B cell (primary cell): ENCODE data around the gene DPP9. TPM values are rescaled to one million over a fixed set of nuclear protein-coding genes. Genes with fewer than 3 reads are reported as not detected.
"Not testable (repeated sequence)": the region's sequence is repeated elsewhere in the genome, so short reads cannot be mapped to it uniquely, and the experiment has no call there.

Experiments
- ATAC-seq: fragments of 200-7000 bp; cut with Tn5 transposase; one replicate; pipeline ENCODE4 v1.10.0; 2021; ENCODE audit warnings: low read depth, mild to moderate bottlenecking, moderate number of reproducible peaks, moderate library complexity
- CTCF ChIA-PET: fragments of 350-600 bp; sonication (Branson Sonifier 250); formaldehyde crosslinking; loops from one replicate; lab custom pipeline; 2021; ENCODE audit warnings: antibody characterized with exemption, inconsistent platforms; lab: Charles Lee
- POLR2A ChIA-PET: fragments of 350-600 bp; sonication (Branson Sonifier 250); formaldehyde crosslinking; loops from one replicate; lab custom pipeline; 2021; ENCODE audit warnings: antibody characterized with exemption; lab: Charles Lee
- DNase-seq: peaks from one replicate; pipeline ENCODE4 v3.0.0; 2013
- H2AFZ ChIP-seq: 2 replicates; pipeline ENCODE4 v1.6.1; 2012; ENCODE audit warnings: mild to moderate bottlenecking, low read depth, low read length; ENCODE audit not compliant: insufficient read depth, poor library complexity, severe bottlenecking
- H3K27ac ChIP-seq, 2 donors: 1 replicate in 1 of 2; 2 replicates in 1 of 2; pipeline ENCODE4 v1.5.1; 2012 to 2013; ENCODE audit warnings: low read length in 2 of 2, mild to moderate bottlenecking in 2 of 2, moderate library complexity in 1 of 2
- H3K27me3 ChIP-seq, 4 experiments: fragments of 200-600 bp in 1 of 4; sonication (generic) in 1 of 4; replicated peaks in 1 of 4; 1 replicate in 2 of 4; 2 replicates in 2 of 4; pipeline versions ENCODE4 v1.6.1 to v1.7.0; 2013 to 2016; ENCODE audit warnings: low read length in 3 of 4, mild to moderate bottlenecking in 2 of 4, mixed read lengths in 1 of 4, moderate library complexity in 1 of 4; ENCODE audit not compliant: insufficient read depth in 4 of 4, control insufficient read depth in 3 of 4; ENCODE audit errors: control extremely low read depth in 1 of 4
- H3K36me3 ChIP-seq, 2 experiments: replicated peaks in 1 of 2; 1 replicate in 1 of 2; 2 replicates in 1 of 2; pipeline versions ENCODE4 v1.6.1 to v1.7.1; 2013; ENCODE audit warnings: low read length in 1 of 2; ENCODE audit not compliant: insufficient read depth in 2 of 2, control insufficient read depth in 1 of 2; ENCODE audit errors: control extremely low read depth in 1 of 2, extremely low read depth in 1 of 2
- H3K4me1 ChIP-seq, 2 donors: fragments of 200-600 bp in 1 of 2; sonication (generic) in 1 of 2; 1 replicate in 1 of 2; 2 replicates in 1 of 2; pipeline versions ENCODE4 v1.5.1 to v1.6.1; 2013 to 2017; ENCODE audit warnings: low read length in 2 of 2; ENCODE audit not compliant: control insufficient read depth in 2 of 2, insufficient read depth in 2 of 2
- H3K4me2 ChIP-seq: replicated peaks from 2 replicates; pipeline ENCODE3; 2012; ENCODE audit warnings: mild to moderate bottlenecking, low read depth, low read length; ENCODE audit not compliant: poor library complexity, severe bottlenecking
- H3K4me3 ChIP-seq, 5 experiments: fragments of 200-600 bp in 1 of 5; sonication (generic) in 1 of 5; 1 replicate in 3 of 5; 2 replicates in 2 of 5; pipeline versions ENCODE4 v1.5.1 to v1.7.0; 2011 to 2016; ENCODE audit warnings: low read length in 4 of 5, mild to moderate bottlenecking in 4 of 5, low read depth in 2 of 5, control low read depth in 1 of 5, moderate library complexity in 1 of 5; ENCODE audit not compliant: insufficient read depth in 1 of 5; ENCODE audit errors: control extremely low read depth in 1 of 5, extremely low read depth in 1 of 5
- H3K79me2 ChIP-seq: fragments of 200-600 bp; sonication (generic); one replicate; pipeline ENCODE4 v1.6.0; 2016; ENCODE audit warnings: low read length; ENCODE audit not compliant: control insufficient read depth, insufficient read depth
- H3K9ac ChIP-seq: fragments of 200-600 bp; sonication (generic); 2 replicates; pipeline ENCODE4 v1.6.1; 2017; ENCODE audit warnings: mild to moderate bottlenecking, low read length, moderate library complexity
- H3K9me3 ChIP-seq, 3 donors: one replicate each; pipeline versions ENCODE4 v1.6.1 to v1.7.1; 2013; ENCODE audit warnings: low read length in 2 of 3; ENCODE audit not compliant: control insufficient read depth in 2 of 3, insufficient read depth in 1 of 3; ENCODE audit errors: control extremely low read depth in 1 of 3
- H4K20me1 ChIP-seq: 2 replicates; pipeline ENCODE4 v1.6.0; 2012; ENCODE audit warnings: mild to moderate bottlenecking, low read length; ENCODE audit not compliant: insufficient read depth, control insufficient read depth, poor library complexity, severe bottlenecking
- H3K27ac Mint-ChIP-seq: one replicate; pipeline ENCODE4 v1.8.0; 2021; ENCODE audit warnings: mixed read lengths
- H3K27me3 Mint-ChIP-seq: one replicate; pipeline ENCODE4 v1.8.0; 2021; ENCODE audit warnings: mixed read lengths
- H3K4me1 Mint-ChIP-seq: one replicate; pipeline ENCODE4 v1.8.0; 2021; ENCODE audit warnings: mixed read lengths
- H3K4me3 Mint-ChIP-seq: one replicate; pipeline ENCODE4 v1.8.0; 2021; ENCODE audit warnings: mixed read lengths
- H3K9me3 Mint-ChIP-seq: one replicate; pipeline ENCODE4 v1.8.0; 2022; ENCODE audit warnings: mixed read lengths; ENCODE audit not compliant: insufficient read depth
- EZH2 ChIP-seq: IDR thresholded peaks from 2 replicates; pipeline ENCODE4 v1.6.1; 2012; ENCODE audit warnings: borderline replicate concordance, low read depth, mild to moderate bottlenecking, moderate library complexity, low read length; ENCODE audit not compliant: insufficient read depth, poor library complexity, severe bottlenecking
- WGBS: methylation state at CpG from one replicate; pipeline ENCODE4 v1.1.5; 2013; ENCODE audit warnings: missing lambda C conversion rate; ENCODE audit not compliant: insufficient coverage; 5-methylcytosine and 5-hydroxymethylcytosine counted together
- intact Hi-C: fragments of 100-400 bp; cut with micrococcal nuclease; formaldehyde crosslinking; loops from one replicate; pipeline ENCODE4 v1.10.0; 2022
- polyA plus RNA-seq: library from polyadenylated mRNA; depleted of rRNA; stranded (reverse); fragments of >200 nt; gene quantifications from 2 replicates; pipeline ENCODE4 v1.2.3, GENCODE V29; 2012
- total RNA-seq, 2 donors: library from RNA; stranded (reverse); fragments of 120-200 nt in 1 of 2; gene quantifications; 1 replicate in 1 of 2; 2 replicates in 1 of 2; pipeline versions ENCODE4 v1.2.3 to v1.2.4, GENCODE V29; 2013 to 2022
- TF ChIP-seq, protein P1 (sequence below): fragments of 200-600 bp; IDR thresholded peaks from one replicate; pipeline ENCODE4 v1.8.0; 2022; ENCODE audit warnings: antibody characterized with exemption, mild to moderate bottlenecking

DPP9 gene
- total and polyA plus RNA-seq, 2 donors (not counting 1 experiment from before 2014, with no cell fraction given) = 47.3 to 109 TPM

DNA sequence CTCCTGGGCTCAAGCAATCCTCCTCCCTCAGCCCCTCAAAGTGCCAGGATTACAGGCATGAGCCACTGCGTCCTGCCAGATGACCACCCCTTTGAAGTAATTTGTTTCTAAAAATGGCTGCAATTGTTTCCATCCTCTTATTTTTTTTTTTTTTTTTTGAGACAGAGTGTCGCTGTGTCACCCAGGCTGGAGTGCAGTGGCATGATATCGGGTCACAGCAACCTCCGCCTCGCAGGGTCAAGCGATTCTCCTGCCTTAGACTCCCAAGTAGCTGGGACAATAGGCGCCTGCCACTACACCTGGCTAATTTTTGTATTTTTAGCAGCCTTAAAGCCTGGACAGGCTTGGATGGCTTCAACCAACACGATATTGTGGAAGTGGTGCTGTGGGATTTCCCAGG lies 22.3 kb upstream of the DPP9 start:
- no peak overlapping the region for H3K4me2 ChIP-seq
- intact Hi-C loops = no loop called here
- no peak for ATAC-seq
- no peaks in the 10 kb centered on the region for H3K4me1 Mint-ChIP-seq
- H3K79me2 ChIP-seq = no peaks in the 10 kb centered on the region
- peaks cover 0 to 26% (median 5%) of the 10 kb centered on the region in 4 experiments for H3K27me3 ChIP-seq
- no peak overlapping the region for H2AFZ ChIP-seq
- no peak for DNase-seq
- no peaks in the 10 kb centered on the region for H4K20me1 ChIP-seq
- H3K36me3 ChIP-seq = no peaks in the 10 kb centered on the region
- WGBS = 81% methylated on average over 6 of the region's 8 CpGs
- H3K4me3 ChIP-seq = no peak overlapping the region
- no peaks in the 10 kb centered on the region for H3K4me1 ChIP-seq
- H3K27me3 Mint-ChIP-seq = peaks cover 38% of the 10 kb centered on the region
- no peak overlapping the region for H3K9ac ChIP-seq
- CTCF ChIA-PET = interaction anchor here (1.5 kb wide), 1 partner anchor 13 kb away, joined by 3 read pairs; no protein-coding TSS in a partner anchor
- H3K4me3 Mint-ChIP-seq = no peak overlapping the region
- no peaks in the 10 kb centered on the region for H3K9me3 ChIP-seq
- TF ChIP-seq, protein P1, sequence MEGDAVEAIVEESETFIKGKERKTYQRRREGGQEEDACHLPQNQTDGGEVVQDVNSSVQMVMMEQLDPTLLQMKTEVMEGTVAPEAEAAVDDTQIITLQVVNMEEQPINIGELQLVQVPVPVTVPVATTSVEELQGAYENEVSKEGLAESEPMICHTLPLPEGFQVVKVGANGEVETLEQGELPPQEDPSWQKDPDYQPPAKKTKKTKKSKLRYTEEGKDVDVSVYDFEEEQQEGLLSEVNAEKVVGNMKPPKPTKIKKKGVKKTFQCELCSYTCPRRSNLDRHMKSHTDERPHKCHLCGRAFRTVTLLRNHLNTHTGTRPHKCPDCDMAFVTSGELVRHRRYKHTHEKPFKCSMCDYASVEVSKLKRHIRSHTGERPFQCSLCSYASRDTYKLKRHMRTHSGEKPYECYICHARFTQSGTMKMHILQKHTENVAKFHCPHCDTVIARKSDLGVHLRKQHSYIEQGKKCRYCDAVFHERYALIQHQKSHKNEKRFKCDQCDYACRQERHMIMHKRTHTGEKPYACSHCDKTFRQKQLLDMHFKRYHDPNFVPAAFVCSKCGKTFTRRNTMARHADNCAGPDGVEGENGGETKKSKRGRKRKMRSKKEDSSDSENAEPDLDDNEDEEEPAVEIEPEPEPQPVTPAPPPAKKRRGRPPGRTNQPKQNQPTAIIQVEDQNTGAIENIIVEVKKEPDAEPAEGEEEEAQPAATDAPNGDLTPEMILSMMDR = no peak
- TF ChIP-seq EZH2 = no peak
- no peak overlapping the region for H3K27ac ChIP-seq
- no peak overlapping the region for H3K27ac Mint-ChIP-seq
- no peaks in the 10 kb centered on the region for H3K9me3 Mint-ChIP-seq
- POLR2A ChIA-PET = no interaction called here

DNA sequence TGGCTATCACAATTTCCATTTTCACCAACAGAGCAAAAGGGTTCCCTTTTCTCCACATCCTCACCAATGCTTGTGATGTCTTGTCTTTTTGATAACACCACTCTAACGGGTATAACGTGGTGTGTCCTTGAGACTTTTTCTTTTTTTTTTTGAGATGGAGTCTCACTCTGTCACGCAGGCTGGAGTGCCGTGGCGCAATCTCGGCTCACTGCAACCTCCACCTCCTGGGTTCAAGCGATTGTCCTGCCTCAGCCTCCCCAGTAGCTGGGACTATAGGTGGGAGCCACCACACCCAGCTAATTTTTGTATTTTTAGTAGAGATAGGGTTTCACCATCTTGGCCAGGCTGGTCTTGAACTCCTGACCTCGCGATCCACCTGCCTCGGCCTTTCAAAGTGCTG lies 21.5 kb upstream of the DPP9 start:
- intact Hi-C loops, CTCF ChIA-PET: not testable (repeated sequence)
- no CpG with 5 or more reads among the region's 10 CpGs for WGBS

More for the DNA sequence above, 21.5 kb upstream of the DPP9 start:
- H3K4me2 ChIP-seq, H3K79me2 ChIP-seq, H4K20me1 ChIP-seq, H3K4me3 ChIP-seq, H3K27ac Mint-ChIP-seq, H3K9ac ChIP-seq, H3K9me3 ChIP-seq, ATAC-seq, H3K9me3 Mint-ChIP-seq, H3K27ac ChIP-seq, DNase-seq, H3K36me3 ChIP-seq, H2AFZ ChIP-seq, H3K4me1 ChIP-seq, H3K4me3 Mint-ChIP-seq, H3K4me1 Mint-ChIP-seq, POLR2A ChIA-PET: not testable (repeated sequence)
- H3K27me3 Mint-ChIP-seq = peaks cover 36% of the 10 kb centered on the region
- H3K27me3 ChIP-seq = peaks cover 0 to 26% (median 5%) of the 10 kb centered on the region in 4 experiments
